Colonic mucosa (tissue), 4 donors: Measurements from ENCODE around the gene ATP9B. TPM values are rescaled to one million over a fixed set of nuclear protein-coding genes. Genes with fewer than 3 reads are reported as not detected.

Source experiments
- DNase-seq: peaks from one replicate; pipeline ENCODE4 v3.0.0-alpha.2; 2020
- H3K27ac ChIP-seq: fragments of 200-600 bp; one replicate; pipeline ENCODE4 v1.8.0; 2021
- H3K27me3 ChIP-seq: fragments of 200-600 bp; one replicate; pipeline ENCODE4 v1.8.0; 2021
- H3K36me3 ChIP-seq: fragments of 200-600 bp; one replicate; pipeline ENCODE4 v1.8.0; 2021
- H3K4me1 ChIP-seq: fragments of 200-600 bp; one replicate; pipeline ENCODE4 v1.8.0; 2021; ENCODE audit warnings: mild to moderate bottlenecking
- H3K4me3 ChIP-seq: fragments of 200-600 bp; one replicate; pipeline ENCODE4 v1.8.0; 2021
- H3K9ac ChIP-seq, 2 donors: one replicate each; pipeline ENCODE4 v1.7.0; 2013; ENCODE audit warnings: control low read depth in 2 of 2, low read depth in 2 of 2, low read length in 2 of 2
- H3K9me3 ChIP-seq: fragments of 200-600 bp; one replicate; pipeline ENCODE4 v1.8.0; 2021
- intact Hi-C: fragments of 100-400 bp; cut with DNase I; formaldehyde crosslinking; loops from one replicate; pipeline ENCODE4 v1.14.1; 2022
- total RNA-seq, 2 donors: library from RNA; stranded (reverse); fragmentation: NEBNext Ultra II Directional in 1 of 2; extraction: Animal tissue kit (Norgen Biotek cat#: 25700) in 1 of 2; gene quantifications; one replicate each; pipeline ENCODE4 v1.2.1, GENCODE V29; 2021
- TF ChIP-seq, protein P1 (sequence below): fragments of 200-600 bp; IDR thresholded peaks from one replicate; pipeline ENCODE4 v1.8.0; 2022; ENCODE audit warnings: antibody characterized with exemption, mild to moderate bottlenecking
- donor health status: healthy.
- donor health status: DM: no; HTN: no; CAD: no.
- donor health status: DM: no; HTN: no; CAD: no.

ATP9B gene
- total RNA-seq, 2 donors from 2014 or later = 20.4 to 30.3 TPM

DNA sequence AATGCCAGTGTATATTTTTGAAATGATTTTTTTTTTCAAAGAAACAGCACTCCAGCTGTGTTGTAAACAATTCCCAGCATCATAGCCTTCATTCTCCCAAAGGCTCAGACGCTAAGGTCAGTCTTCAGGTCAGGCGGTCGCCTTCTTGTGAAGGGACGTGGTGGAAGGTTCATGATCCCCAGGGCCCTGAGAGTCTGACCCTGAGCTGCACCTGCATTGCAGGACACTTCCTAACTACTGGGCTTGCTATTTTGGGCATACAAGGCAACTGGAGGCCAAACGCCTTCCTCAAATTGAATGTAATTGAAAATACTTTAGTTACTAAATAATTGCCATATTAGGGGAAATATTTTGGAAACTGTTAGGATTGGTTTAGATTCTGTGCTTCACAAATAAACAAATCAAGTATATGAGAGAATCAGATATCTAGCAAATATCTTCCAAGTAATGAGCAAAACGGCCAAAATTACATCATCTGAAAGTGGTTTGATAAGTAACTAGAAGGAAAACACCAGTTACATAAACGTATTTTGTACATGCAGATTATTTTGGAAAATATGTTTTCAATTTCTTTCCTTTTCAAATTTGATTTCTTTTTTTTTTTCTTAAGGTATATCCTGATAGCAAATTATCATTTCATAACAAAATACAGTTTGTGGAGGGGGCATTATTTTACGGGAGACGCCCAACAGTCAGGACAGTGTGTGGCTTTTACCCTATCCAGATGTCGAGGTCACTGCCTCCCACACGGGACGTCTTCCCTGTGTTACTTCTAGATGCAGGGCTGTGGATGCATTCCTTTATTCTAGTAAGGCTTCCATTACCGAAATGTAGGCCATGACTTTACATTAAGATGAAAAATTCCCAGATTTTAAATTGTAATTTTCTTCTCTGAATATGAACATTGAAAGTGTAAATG lies 136.0 kb downstream of the ATP9B start:
- intact Hi-C loops = no loop called here
- H3K9ac ChIP-seq = no peak overlapping the region
- no peak overlapping the region for H3K27ac ChIP-seq
- no peak overlapping the region for H3K4me3 ChIP-seq
- DNase-seq = no peak
- H3K36me3 ChIP-seq = no peaks in the 10 kb centered on the region
- H3K4me1 ChIP-seq = no peaks in the 10 kb centered on the region
- H3K27me3 ChIP-seq = no peaks in the 10 kb centered on the region
- TF ChIP-seq, protein P1, sequence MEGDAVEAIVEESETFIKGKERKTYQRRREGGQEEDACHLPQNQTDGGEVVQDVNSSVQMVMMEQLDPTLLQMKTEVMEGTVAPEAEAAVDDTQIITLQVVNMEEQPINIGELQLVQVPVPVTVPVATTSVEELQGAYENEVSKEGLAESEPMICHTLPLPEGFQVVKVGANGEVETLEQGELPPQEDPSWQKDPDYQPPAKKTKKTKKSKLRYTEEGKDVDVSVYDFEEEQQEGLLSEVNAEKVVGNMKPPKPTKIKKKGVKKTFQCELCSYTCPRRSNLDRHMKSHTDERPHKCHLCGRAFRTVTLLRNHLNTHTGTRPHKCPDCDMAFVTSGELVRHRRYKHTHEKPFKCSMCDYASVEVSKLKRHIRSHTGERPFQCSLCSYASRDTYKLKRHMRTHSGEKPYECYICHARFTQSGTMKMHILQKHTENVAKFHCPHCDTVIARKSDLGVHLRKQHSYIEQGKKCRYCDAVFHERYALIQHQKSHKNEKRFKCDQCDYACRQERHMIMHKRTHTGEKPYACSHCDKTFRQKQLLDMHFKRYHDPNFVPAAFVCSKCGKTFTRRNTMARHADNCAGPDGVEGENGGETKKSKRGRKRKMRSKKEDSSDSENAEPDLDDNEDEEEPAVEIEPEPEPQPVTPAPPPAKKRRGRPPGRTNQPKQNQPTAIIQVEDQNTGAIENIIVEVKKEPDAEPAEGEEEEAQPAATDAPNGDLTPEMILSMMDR = no peak
- H3K9me3 ChIP-seq = no peaks in the 10 kb centered on the region

DNA sequence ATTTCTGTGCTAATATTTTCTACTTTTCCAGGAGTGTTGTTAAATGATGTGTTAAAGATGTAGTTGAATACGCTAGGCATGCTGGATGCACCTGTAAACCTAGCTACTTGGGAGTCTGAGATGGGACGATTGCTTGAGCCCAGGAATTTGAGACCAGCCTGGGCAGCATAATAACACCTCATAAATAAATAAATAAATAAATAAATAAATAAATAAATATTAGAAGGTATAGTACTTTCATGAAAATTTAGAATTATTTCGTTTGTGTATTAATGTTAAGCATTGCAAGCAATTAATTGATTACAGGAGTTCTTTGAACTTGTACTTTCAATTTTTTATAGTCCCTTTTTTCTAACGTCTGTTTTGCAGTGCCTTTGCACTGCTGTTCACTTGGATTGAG lies 137.2 kb downstream of the ATP9B start:
- DNase-seq = no peak
- no peaks in the 10 kb centered on the region for H3K27me3 ChIP-seq
- TF ChIP-seq, protein P1 = no peak
- no peak overlapping the region for H3K4me3 ChIP-seq
- no peaks in the 10 kb centered on the region for H3K36me3 ChIP-seq
- H3K4me1 ChIP-seq = no peaks in the 10 kb centered on the region
- H3K9me3 ChIP-seq = no peaks in the 10 kb centered on the region
- H3K9ac ChIP-seq = no peak overlapping the region
- intact Hi-C loops = no loop called here
- no peak overlapping the region for H3K27ac ChIP-seq

DNA sequence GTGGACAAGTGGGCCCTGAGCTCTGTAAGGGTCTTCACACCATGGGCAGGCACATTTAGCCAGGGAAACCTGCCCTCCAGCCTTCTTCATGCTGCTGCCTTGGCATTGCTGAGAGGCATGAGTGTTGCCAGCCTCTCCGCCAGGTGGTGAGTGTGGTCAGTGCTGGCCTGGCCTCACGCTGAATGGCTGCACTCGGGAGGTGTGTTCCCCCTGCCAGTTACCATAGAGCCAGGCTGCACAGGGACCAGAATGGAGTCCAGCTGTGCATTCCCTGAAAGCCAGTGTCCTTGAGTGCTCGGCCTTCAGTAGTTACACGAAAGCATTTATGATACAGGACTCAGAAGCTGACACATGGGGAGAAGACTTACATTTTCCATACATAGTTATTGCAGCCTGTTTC lies 139.7 kb downstream of the ATP9B start:
- H3K4me3 ChIP-seq = no peak overlapping the region
- H3K9ac ChIP-seq = no peak overlapping the region
- H3K27ac ChIP-seq = no peak overlapping the region
- H3K4me1 ChIP-seq = no peaks in the 10 kb centered on the region
- TF ChIP-seq, protein P1 = no peak
- no peaks in the 10 kb centered on the region for H3K36me3 ChIP-seq
- intact Hi-C loops = no loop called here
- no peaks in the 10 kb centered on the region for H3K9me3 ChIP-seq
- no peak for DNase-seq
- H3K27me3 ChIP-seq = no peaks in the 10 kb centered on the region

DNA sequence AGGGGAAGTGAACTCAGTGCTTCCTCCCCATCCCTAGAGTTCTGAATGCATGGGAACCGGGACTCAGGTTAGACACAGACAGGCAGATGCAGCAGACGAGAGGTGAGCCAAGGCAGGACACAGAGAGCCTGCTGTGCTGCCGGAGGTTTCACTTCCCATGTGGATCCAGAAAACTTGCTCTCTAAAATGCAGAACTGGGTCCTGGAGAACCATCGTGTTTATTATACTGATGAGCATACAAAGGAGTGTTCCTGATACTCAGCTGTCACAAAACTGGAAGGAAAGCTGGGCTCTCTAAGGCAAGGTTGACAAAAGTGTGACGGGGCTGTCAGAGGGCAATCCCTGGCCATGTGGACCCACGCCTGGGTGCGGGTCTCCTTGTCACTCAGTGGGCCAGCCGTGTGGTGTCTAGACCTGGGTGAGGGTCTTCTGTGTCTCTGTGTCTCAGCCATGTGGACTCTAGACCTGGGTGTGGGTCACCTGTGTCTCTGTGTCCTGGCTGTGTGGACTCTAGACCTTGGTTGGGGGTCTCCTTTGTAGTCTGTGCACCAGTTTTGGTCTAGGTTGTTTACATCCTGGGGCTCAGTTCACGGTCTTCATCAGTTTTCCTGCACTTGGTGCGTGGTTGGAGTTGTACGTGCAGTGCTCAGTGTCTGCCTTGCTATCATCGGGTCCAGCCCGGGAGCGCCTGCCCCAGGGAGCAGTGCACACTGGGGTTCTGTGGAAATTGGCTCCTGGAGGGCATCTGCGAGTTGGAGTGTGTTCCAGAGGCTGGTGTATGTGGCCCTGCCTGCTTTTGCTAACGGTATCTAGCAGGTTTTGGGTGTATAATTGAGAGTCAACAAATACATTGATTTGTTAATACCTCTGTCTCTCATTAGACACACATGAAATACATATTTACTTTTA lies 141.1 kb downstream of the ATP9B start:
- TF ChIP-seq, protein P1 = no peak
- Histone ChIP-seq H3K4me1 (no peaks in the 10 kb centered on the region), H3K27me3 (no peaks in the 10 kb centered on the region), H3K9ac (no peak overlapping the region), H3K36me3 (no peaks in the 10 kb centered on the region), H3K27ac (no peak overlapping the region), H3K4me3 (no peak overlapping the region), H3K9me3 (no peaks in the 10 kb centered on the region)
- intact Hi-C loops = no loop called here
- DNase-seq = no peak

DNA sequence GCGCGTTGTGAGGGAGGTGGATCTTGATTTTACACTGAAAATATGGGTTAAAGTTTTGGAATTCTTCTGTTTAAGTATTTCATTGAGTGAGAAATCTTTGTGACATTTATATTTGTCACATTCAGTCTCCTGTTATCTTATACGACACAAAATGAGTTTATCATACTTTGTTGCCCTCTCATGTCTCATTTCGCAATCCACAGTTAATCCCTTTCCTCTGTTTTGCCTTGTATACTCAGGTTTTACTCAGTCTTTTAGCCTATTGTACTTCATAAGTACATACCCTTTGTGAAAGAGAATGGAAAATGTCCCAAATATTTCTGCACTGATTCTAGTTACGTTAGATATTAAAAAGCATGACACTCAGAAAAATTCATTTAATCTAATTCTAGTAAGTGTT lies 142.7 kb downstream of the ATP9B start:
- intact Hi-C loops = no loop called here
- no peaks in the 10 kb centered on the region for H3K27me3 ChIP-seq
- TF ChIP-seq, protein P1 = no peak

More for the DNA sequence above, 142.7 kb downstream of the ATP9B start:
- DNase-seq = no peak
- no peaks in the 10 kb centered on the region for H3K9me3 ChIP-seq
- H3K27ac ChIP-seq = no peak overlapping the region
- H3K9ac ChIP-seq = no peak overlapping the region
- H3K4me3 ChIP-seq = no peak overlapping the region
- no peaks in the 10 kb centered on the region for H3K36me3 ChIP-seq
- no peaks in the 10 kb centered on the region for H3K4me1 ChIP-seq
